Aorta (tissue), 5 donors: ENCODE results near the gene PRXL2A. TPM values are rescaled to one million over a fixed set of nuclear protein-coding genes. Genes with fewer than 3 reads are reported as not detected.
A peak's percentile ranks its signal among the peaks of the same experiment; 100 is the strongest.

Experiments
- ATAC-seq: fragments of 200-7000 bp; cut with Tn5 transposase; one replicate; pipeline ENCODE4 v1.9.1; 2022; ENCODE audit warnings: moderate library complexity; ENCODE audit not compliant: low FRiP score
- DNase-seq, 2 donors: peaks; one replicate each; pipeline ENCODE4 v3.0.0-alpha.2; 2020
- H3K27ac ChIP-seq, 2 donors: one replicate each; pipeline ENCODE4 v1.5.1; 2013; ENCODE audit warnings: low read length in 2 of 2, mild to moderate bottlenecking in 2 of 2, moderate library complexity in 2 of 2, control low read depth in 1 of 2, inconsistent platforms in 1 of 2, low read depth in 1 of 2
- H3K27me3 ChIP-seq, 2 donors: one replicate each; pipeline ENCODE4 v1.6.1; 2013; ENCODE audit warnings: control low read depth in 1 of 2, low read length in 1 of 2, mild to moderate bottlenecking in 1 of 2, moderate library complexity in 1 of 2; ENCODE audit not compliant: insufficient read depth in 2 of 2, control insufficient read depth in 1 of 2
- H3K36me3 ChIP-seq, 2 donors: one replicate each; pipeline ENCODE4 v1.6.1; 2013; ENCODE audit warnings: control low read depth in 1 of 2, low read length in 1 of 2, mild to moderate bottlenecking in 1 of 2; ENCODE audit not compliant: insufficient read depth in 2 of 2, control insufficient read depth in 1 of 2
- H3K4me1 ChIP-seq, 2 donors: one replicate each; pipeline ENCODE4 v1.6.1; 2013; ENCODE audit warnings: low read length in 2 of 2, control low read depth in 1 of 2, mild to moderate bottlenecking in 1 of 2, moderate library complexity in 1 of 2; ENCODE audit not compliant: insufficient read depth in 2 of 2, control insufficient read depth in 1 of 2
- H3K4me3 ChIP-seq, 2 donors: one replicate each; pipeline ENCODE4 v1.5.1; 2013; ENCODE audit warnings: low read length in 2 of 2, control low read depth in 1 of 2, mild to moderate bottlenecking in 1 of 2
- H3K9me3 ChIP-seq: one replicate; pipeline ENCODE4 v1.6.1; 2013; ENCODE audit warnings: mild to moderate bottlenecking, low read length; ENCODE audit not compliant: control insufficient read depth
- WGBS, 2 donors: extraction: QIAGEN DNeasy Blood & Tissue Kit; methylation state at CpG; one replicate each; pipeline ENCODE4 v1.1.7; 2013; 5-methylcytosine and 5-hydroxymethylcytosine counted together
- intact Hi-C, 2 donors: fragments of 100-400 bp; cut with DNase I; formaldehyde crosslinking; loops; one replicate each; pipeline versions ENCODE4 v1.14.2 to v1.15.0; 2022
- polyA plus RNA-seq, 2 donors: library from polyadenylated mRNA; stranded (reverse); fragments of 200-250 nt; gene quantifications; one replicate each; pipeline ENCODE4 v1.2.3, GENCODE V29; 2013
- total RNA-seq, 2 donors: library from RNA; stranded (reverse); fragmentation: NEBNext Ultra II Directional; extraction: Animal tissue kit (Norgen Biotek cat#: 25700); gene quantifications; one replicate each; pipeline ENCODE4 v1.2.1, GENCODE V29; 2021
- donor health status: healthy with polysubstance abuse.
- donor health status: Bipolar disorder and iron deficiency.
- donor health status: DM: no; HTN: no; CAD: no.
- donor health status: DM: no; HTN: no; CAD: no.
- donor health status: DM: yes; HTN: yes; CAD: no.

Gene PRXL2A
- total and polyA plus RNA-seq, 4 donors = 15.6 to 43.1 (median 36.0) TPM

GRCh38 chr10:80444646-80445319, 36.4 kb downstream of the PRXL2A start:
- Histone ChIP-seq H3K36me3 (no peaks in the 10 kb centered on the region), H3K27ac (no peak overlapping the region), H3K9me3 (no peaks in the 10 kb centered on the region), H3K4me1 (no peaks in the 10 kb centered on the region), H3K27me3 (no peaks in the 10 kb centered on the region), H3K4me3 (no peak overlapping the region)
- WGBS, 2 donors = 24 to 25% methylated on average over 11 of the region's 11 CpGs
- intact Hi-C loops = loop anchor here (1.0 to 10.0 kb wide), 3 partner anchors 61 to 220 kb away; no protein-coding TSS in a partner anchor
- peak; percentile 70 to 85 for DNase-seq
- peak; percentile 89 for ATAC-seq

- no peaks in the 10 kb centered on the region for H3K36me3 ChIP-seq
- no peaks in the 10 kb centered on the region for H3K4me1 ChIP-seq
- H3K27me3 ChIP-seq = no peaks in the 10 kb centered on the region
- no peaks in the 10 kb centered on the region for H3K9me3 ChIP-seq
- no peak overlapping the region for H3K27ac ChIP-seq
- ATAC-seq = no peak
- no peak overlapping the region for H3K4me3 ChIP-seq
- WGBS, 2 donors = 77 to 80% methylated on average over 7 of the region's 7 CpGs
- intact Hi-C loops = loop anchor here in 1 of 2 donors (10.0 kb wide), 1 partner anchor 217 kb away; no protein-coding TSS in a partner anchor
- DNase-seq = peak in 1 of 2 donors; percentile 15
These were observed 39.3 kb downstream of the PRXL2A start for GRCh38 chr10:80447436-80448190.

DNA sequence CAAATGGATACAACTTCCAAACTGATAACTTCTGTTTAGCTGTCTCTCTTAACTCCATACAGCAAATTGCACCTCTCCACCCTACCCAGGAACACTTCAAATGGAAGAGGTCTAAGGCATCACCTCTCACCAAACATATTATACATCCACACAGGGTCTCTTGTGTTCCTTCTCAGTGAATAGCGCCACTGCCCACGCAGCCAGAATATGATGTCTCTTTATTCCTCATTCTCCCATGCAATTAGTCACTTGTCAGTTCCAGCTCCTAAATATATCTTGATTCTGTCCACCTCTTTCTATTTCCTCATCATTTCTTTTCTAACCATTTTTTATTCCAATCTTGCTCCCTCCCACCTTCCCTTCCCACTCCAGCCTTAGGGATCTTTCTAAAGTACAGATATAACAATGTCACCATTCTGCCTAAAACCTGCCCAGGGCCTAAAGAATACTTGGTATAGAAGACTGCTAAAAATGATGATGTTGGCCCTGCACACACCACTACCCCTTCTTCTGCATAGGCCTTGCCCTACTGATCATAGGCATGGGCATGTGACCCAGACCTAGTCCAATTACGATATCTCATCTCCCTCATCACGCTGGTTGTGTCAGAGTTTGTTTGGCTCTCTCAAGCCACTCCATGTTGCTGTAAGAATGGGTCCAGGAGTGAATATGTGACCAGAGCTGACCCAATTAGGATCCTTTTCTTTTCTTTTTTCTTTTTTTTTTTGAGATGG, 40.0 kb downstream of the PRXL2A start:
- DNase-seq = peak in 1 of 2 donors; percentile 33
- intact Hi-C loops = loop anchor here in 1 of 2 donors (10.0 kb wide), 1 partner anchor 216 kb away; no protein-coding TSS in a partner anchor
- Histone ChIP-seq H3K4me1 (no peaks in the 10 kb centered on the region), H3K27me3 (no peaks in the 10 kb centered on the region), H3K36me3 (no peaks in the 10 kb centered on the region), H3K9me3 (no peaks in the 10 kb centered on the region), H3K4me3 (no peak overlapping the region), H3K27ac (no peak overlapping the region)
- ATAC-seq = no peak
- 96% methylated on average over 4 of the region's 4 CpGs for WGBS, 2 donors

- ATAC-seq (no peak), DNase-seq (peak in 1 of 2 donors; percentile 44)
- no peak overlapping the region for H3K27ac ChIP-seq
- no peak overlapping the region for H3K4me3 ChIP-seq
- no peaks in the 10 kb centered on the region for H3K27me3 ChIP-seq
- intact Hi-C loops = loop anchor here in 1 of 2 donors (10.0 kb wide), 1 partner anchor 215 kb away; no protein-coding TSS in a partner anchor
- no peaks in the 10 kb centered on the region for H3K36me3 ChIP-seq
- H3K9me3 ChIP-seq = no peaks in the 10 kb centered on the region
- no peaks in the 10 kb centered on the region for H3K4me1 ChIP-seq
- WGBS, 2 donors = 88 to 91% methylated on average over 2 of the region's 2 CpGs
These were observed 41.2 kb downstream of the PRXL2A start for GRCh38 chr10:80449520-80449919.

- Histone ChIP-seq H3K36me3 (no peaks in the 10 kb centered on the region), H3K27ac (no peak overlapping the region), H3K9me3 (no peaks in the 10 kb centered on the region), H3K27me3 (no peaks in the 10 kb centered on the region), H3K4me1 (no peaks in the 10 kb centered on the region), H3K4me3 (no peak overlapping the region)
- DNase-seq = no peak
- ATAC-seq = no peak
- intact Hi-C loops = no loop called here
- 100% methylated on average over 1 of the region's 1 CpG for WGBS, 2 donors
These were observed 42.8 kb downstream of the PRXL2A start for GRCh38 chr10:80451132-80451531.

DNA sequence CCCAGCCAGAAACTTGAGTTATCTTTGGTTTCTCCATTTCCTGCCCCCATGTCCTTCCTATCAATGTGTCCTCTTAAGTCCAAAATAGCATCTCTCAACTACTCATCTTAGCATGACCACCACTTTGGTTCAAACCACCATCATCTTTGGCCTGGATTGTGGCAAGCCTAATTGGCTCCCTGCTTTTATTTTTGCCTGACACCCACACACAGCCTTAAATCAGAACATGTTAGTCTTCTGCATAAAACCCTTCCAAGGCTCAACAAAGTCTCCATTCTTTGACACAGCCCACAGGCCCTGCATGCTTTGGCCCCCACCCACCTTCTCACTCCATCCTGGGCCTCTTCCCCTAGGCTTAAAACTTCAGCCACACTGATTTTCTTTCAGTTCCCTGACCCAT, 43.7 kb downstream of the PRXL2A start:
- Histone ChIP-seq H3K9me3 (no peaks in the 10 kb centered on the region), H3K4me3 (no peak overlapping the region)
- intact Hi-C loops = no loop called here

DNA sequence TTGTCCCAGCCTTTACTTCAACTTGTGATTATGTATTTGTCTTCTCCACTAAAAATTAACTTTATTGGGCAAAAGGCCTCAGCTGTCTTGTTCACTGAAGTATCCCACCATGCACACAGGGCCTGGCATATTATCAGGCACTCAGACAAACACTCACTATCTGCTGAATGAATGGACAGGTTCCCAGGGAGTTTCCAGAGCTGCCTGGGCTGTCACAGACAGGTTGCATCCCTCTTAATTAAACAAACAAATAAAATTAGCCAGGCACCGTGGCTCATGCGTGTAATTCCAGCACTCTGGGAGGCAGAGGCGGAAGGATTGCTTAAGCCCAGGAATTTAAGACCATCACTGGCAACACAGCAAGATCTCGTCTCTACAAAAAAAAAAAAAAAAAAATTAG, 44.3 kb downstream of the PRXL2A start:
- ATAC-seq = no peak
- Histone ChIP-seq H3K4me3 (no peak overlapping the region), H3K36me3 (no peaks in the 10 kb centered on the region), H3K27me3 (no peaks in the 10 kb centered on the region), H3K27ac (no peak overlapping the region), H3K9me3 (no peaks in the 10 kb centered on the region), H3K4me1 (no peaks in the 10 kb centered on the region)
- intact Hi-C loops = no loop called here
- no peak for DNase-seq
- 74 to 84% methylated on average over 4 of the region's 4 CpGs for WGBS, 2 donors

More for the DNA sequence above, 43.7 kb downstream of the PRXL2A start:
- H3K4me1 ChIP-seq = no peaks in the 10 kb centered on the region
- no peak for DNase-seq
- H3K36me3 ChIP-seq = no peaks in the 10 kb centered on the region
- no peak overlapping the region for H3K27ac ChIP-seq
- no peaks in the 10 kb centered on the region for H3K27me3 ChIP-seq
- no peak for ATAC-seq

DNA sequence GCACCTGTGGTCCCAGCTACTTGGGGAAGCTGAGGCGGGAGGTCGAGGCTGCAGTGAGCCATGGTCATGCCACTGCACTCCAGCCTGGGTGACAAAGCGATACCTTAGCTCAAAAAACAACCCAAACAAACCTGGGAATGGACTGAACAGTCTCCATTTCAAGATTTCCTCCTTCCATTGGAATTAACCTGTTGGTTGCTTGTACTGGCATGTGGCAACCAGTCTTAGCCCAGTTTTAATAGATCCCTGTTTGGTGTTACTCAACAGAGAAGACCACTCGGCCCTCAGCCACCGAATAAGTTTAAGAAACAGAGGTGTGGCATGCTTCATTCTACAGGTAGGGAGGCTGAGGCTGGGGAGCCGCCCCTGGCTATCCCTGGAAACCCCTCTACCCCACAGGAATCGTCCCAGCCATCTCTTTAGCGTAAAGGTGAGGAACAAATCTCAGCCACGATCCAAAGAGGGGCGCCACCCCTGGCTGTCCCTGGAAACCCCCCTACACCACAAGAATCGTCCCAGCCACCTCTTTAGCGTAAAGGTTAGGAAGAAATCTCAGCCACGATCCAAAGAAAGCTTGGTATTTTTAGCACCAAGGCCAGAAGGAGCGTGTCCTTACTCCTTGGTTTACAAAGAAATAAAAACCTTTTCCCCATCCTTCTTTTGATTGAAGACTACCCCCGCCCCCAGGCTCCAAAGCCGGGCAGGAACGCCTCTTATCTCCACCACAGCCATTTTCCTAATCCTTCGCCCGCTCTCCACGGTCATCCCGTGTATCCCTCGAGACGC, 44.9 kb downstream of the PRXL2A start:
- intact Hi-C loops = no loop called here
- WGBS, 2 donors = 26 to 27% methylated on average over 23 of the region's 23 CpGs
- peak in 1 of 2 donors; percentile 60 for DNase-seq

More for the DNA sequence above, 44.9 kb downstream of the PRXL2A start:
- H3K36me3 ChIP-seq = no peaks in the 10 kb centered on the region
- no peaks in the 10 kb centered on the region for H3K4me1 ChIP-seq
- no peak for ATAC-seq
- H3K27me3 ChIP-seq = no peaks in the 10 kb centered on the region
- peak overlapping the region in 1 of 2 donors; percentile 39 for H3K27ac ChIP-seq
- H3K9me3 ChIP-seq = no peaks in the 10 kb centered on the region
- H3K4me3 ChIP-seq = peak overlapping the region in 1 of 2 donors; percentile 94
